ENCODE measurements around the gene LCP2. TPM values are rescaled to one million over a fixed set of nuclear protein-coding genes. Genes with fewer than 3 reads are reported as not detected.

LCP2 gene
- total RNA-seq, 6 donors from 2014 or later, result 43.0 to 148 (median 68.6) TPM

- no peaks in the 10 kb centered on the region for H3K9me3 ChIP-seq
- peak overlapping the region in 2 of 4 donors; percentile 57 to 75 for H3K27ac ChIP-seq
- TF ChIP-seq POLR2A (IDR thresholded peaks at IDR 0.05) (no peak), POLR2AphosphoS5 (IDR thresholded peaks at IDR 0.05) (no peak), CTCF (IDR thresholded peaks at IDR 0.05) (no peak), EP300 (IDR thresholded peaks at IDR 0.05) (no peak)
- ATAC-seq (ENCODE audit: low FRiP score in 2 of 2) (no peak), DNase-seq (no peak)
- no peaks in the 10 kb centered on the region for H3K36me3 ChIP-seq
- 90 to 91% methylated on average over 2 of the region's 2 CpGs for WGBS, 2 donors
- H3K4me1 ChIP-seq, result peaks cover 9 to 51% (median 30%) of the 10 kb centered on the region in 4 donors
- no peaks in the 10 kb centered on the region for H3K27me3 ChIP-seq
- no peak overlapping the region for H3K4me3 ChIP-seq
Measured at GRCh38 chr5:170308686-170309085, 11.1 kb upstream of the LCP2 start.

- WGBS, 2 donors, result 60 to 61% methylated on average over 15 of the region's 15 CpGs
- Histone ChIP-seq H3K27ac (peak overlapping the region in 2 of 4 donors; percentile 57 to 75), H3K4me1 (peaks cover 16 to 51% (median 34%) of the 10 kb centered on the region in 4 donors), H3K4me3 (no peak overlapping the region), H3K36me3 (no peaks in the 10 kb centered on the region), H3K27me3 (no peaks in the 10 kb centered on the region), H3K9me3 (no peaks in the 10 kb centered on the region)
- DNase-seq (peak in 1 of 2 donors; percentile 92), ATAC-seq (ENCODE audit: low FRiP score in 2 of 2) (peak; percentile 92 to 96)
- TF ChIP-seq POLR2AphosphoS5 (IDR thresholded peaks at IDR 0.05) (peak; percentile 91 to 98), CTCF (IDR thresholded peaks at IDR 0.05) (no peak), POLR2A (IDR thresholded peaks at IDR 0.05) (peak in 1 of 4 donors; percentile 60), EP300 (IDR thresholded peaks at IDR 0.05) (peak; percentile 68 to 99 (median 88))
Measured at GRCh38 chr5:170307575-170308465, 10.2 kb upstream of the LCP2 start.

GRCh38 chr5:170306381-170306831, 8.8 kb upstream of the LCP2 start:
- peaks cover 21 to 51% (median 32%) of the 10 kb centered on the region in 4 donors for H3K4me1 ChIP-seq
- ATAC-seq (ENCODE audit: low FRiP score in 2 of 2), result peak in 1 of 2 donors; percentile 63
- H3K36me3 ChIP-seq, result no peaks in the 10 kb centered on the region
- DNase-seq, result peak in 1 of 2 donors; percentile 28
- WGBS, 2 donors, result 71 to 75% methylated on average over 4 to 5 of the region's 5 CpGs
- TF ChIP-seq EP300 (IDR thresholded peaks at IDR 0.05) (no peak), POLR2A (IDR thresholded peaks at IDR 0.05) (no peak), POLR2AphosphoS5 (IDR thresholded peaks at IDR 0.05) (no peak), CTCF (IDR thresholded peaks at IDR 0.05) (no peak)
- no peaks in the 10 kb centered on the region for H3K9me3 ChIP-seq
- no peaks in the 10 kb centered on the region for H3K27me3 ChIP-seq
- no peak overlapping the region for H3K4me3 ChIP-seq
- H3K27ac ChIP-seq, result no peak overlapping the region

GRCh38 chr5:170305646-170306025, 8.1 kb upstream of the LCP2 start:
- Histone ChIP-seq H3K36me3 (no peaks in the 10 kb centered on the region), H3K9me3 (no peaks in the 10 kb centered on the region), H3K4me1 (peaks cover 18 to 47% (median 31%) of the 10 kb centered on the region in 4 donors), H3K27me3 (no peaks in the 10 kb centered on the region), H3K27ac (no peak overlapping the region), H3K4me3 (no peak overlapping the region)
- ATAC-seq (ENCODE audit: low FRiP score in 2 of 2) (no peak), DNase-seq (no peak)
- 95 to 97% methylated on average over 3 of the region's 3 CpGs for WGBS, 2 donors
- TF ChIP-seq POLR2A (IDR thresholded peaks at IDR 0.05) (no peak), EP300 (IDR thresholded peaks at IDR 0.05) (no peak), CTCF (IDR thresholded peaks at IDR 0.05) (no peak), POLR2AphosphoS5 (IDR thresholded peaks at IDR 0.05) (no peak)

Data from upper lobe of left lung (tissue), 6 donors.